SJCRH30 (cell line): ENCODE data around the gene GABBR2. TPM values are rescaled to one million over a fixed set of nuclear protein-coding genes. Genes with fewer than 3 reads are reported as not detected.
"Not testable (repeated sequence)": the region's sequence is repeated elsewhere in the genome, so short reads cannot be mapped to it uniquely, and the experiment has no call there.

ENCODE experiments used
- DNase-seq, 2 experiments: peaks; one replicate each; pipeline ENCODE4 v3.0.0-alpha.2; 2015 to 2020
- H3K27ac ChIP-seq: fragments of 250-450 bp; sonication (Bioruptor Pico); 2 replicates; pipeline ENCODE4 v1.5.1; 2020; ENCODE audit warnings: mild to moderate bottlenecking, moderate library complexity
- H3K27me3 ChIP-seq: fragments of 250-450 bp; sonication (Bioruptor Pico); 2 replicates; pipeline ENCODE4 v1.5.1; 2020; ENCODE audit warnings: mild to moderate bottlenecking, moderate library complexity
- H3K36me3 ChIP-seq: fragments of 250-450 bp; sonication (Bioruptor Pico); 2 replicates; pipeline ENCODE4 v1.5.1; 2020; ENCODE audit warnings: mild to moderate bottlenecking, moderate library complexity
- H3K4me1 ChIP-seq: fragments of 250-450 bp; sonication (Bioruptor Pico); 2 replicates; pipeline ENCODE4 v1.5.1; 2020; ENCODE audit warnings: mild to moderate bottlenecking, moderate library complexity
- H3K4me3 ChIP-seq: fragments of 250-450 bp; sonication (Bioruptor Pico); 2 replicates; pipeline ENCODE4 v1.5.1; 2020; ENCODE audit warnings: mild to moderate bottlenecking, moderate library complexity
- H3K9me3 ChIP-seq: fragments of 250-450 bp; sonication (Bioruptor Pico); replicated peaks from 2 replicates; pipeline ENCODE4 v1.5.1; 2020; ENCODE audit warnings: mild to moderate bottlenecking, moderate library complexity
- total RNA-seq: library from RNA; depleted of rRNA; stranded (reverse); fragments of >200 nt; shearing (Covaris generic); gene quantifications from 2 replicates; pipeline ENCODE4 v1.2.3, GENCODE V29; 2014

Gene GABBR2
- total RNA-seq, 1 experiment from 2014 or later = not detected

GRCh38 chr9:98477884-98478283, 230.9 kb downstream of the GABBR2 start:
- no peaks in the 10 kb centered on the region; the same call in 1 of the 2 replicates for H3K27me3 ChIP-seq
- H3K36me3 ChIP-seq = no peaks in the 10 kb centered on the region
- H3K4me1 ChIP-seq = no peaks in the 10 kb centered on the region
- no peaks in the 10 kb centered on the region for H3K9me3 ChIP-seq
- no peak overlapping the region for H3K4me3 ChIP-seq
- H3K27ac ChIP-seq = no peak overlapping the region
- no peak for DNase-seq

- Histone ChIP-seq H3K36me3 (no peaks in the 10 kb centered on the region), H3K9me3 (no peaks in the 10 kb centered on the region)
- no peak for DNase-seq
Observed at GRCh38 chr9:98472216-98472615, 236.5 kb downstream of the GABBR2 start.

GRCh38 chr9:98471185-98471584, 237.6 kb downstream of the GABBR2 start:
- H3K36me3 ChIP-seq = no peaks in the 10 kb centered on the region
- H3K27ac ChIP-seq = no peak overlapping the region
- no peak for DNase-seq
- no peaks in the 10 kb centered on the region; the same call in 1 of the 2 replicates for H3K27me3 ChIP-seq
- no peak overlapping the region for H3K4me3 ChIP-seq
- H3K4me1 ChIP-seq = no peaks in the 10 kb centered on the region
- H3K9me3 ChIP-seq = no peaks in the 10 kb centered on the region

More at GRCh38 chr9:98472216-98472615, 236.5 kb downstream of the GABBR2 start:
- Histone ChIP-seq H3K27me3 (no peaks in the 10 kb centered on the region; the same call in 1 of the 2 replicates), H3K27ac (no peak overlapping the region), H3K4me3 (no peak overlapping the region), H3K4me1 (no peaks in the 10 kb centered on the region)

- Histone ChIP-seq H3K36me3 (no peaks in the 10 kb centered on the region), H3K4me1 (no peaks in the 10 kb centered on the region)
- no peak for DNase-seq
Observed at GRCh38 chr9:98468567-98469239, 240.0 kb downstream of the GABBR2 start.

GRCh38 chr9:98465799-98466198, 242.9 kb downstream of the GABBR2 start:
- H3K27me3 ChIP-seq = no peaks in the 10 kb centered on the region
- no peak for DNase-seq
- no peaks in the 10 kb centered on the region; the same call in 1 of the 2 replicates for H3K9me3 ChIP-seq
- no peak overlapping the region for H3K27ac ChIP-seq
- no peaks in the 10 kb centered on the region for H3K36me3 ChIP-seq
- no peak overlapping the region for H3K4me3 ChIP-seq
- H3K4me1 ChIP-seq = no peaks in the 10 kb centered on the region

More at GRCh38 chr9:98468567-98469239, 240.0 kb downstream of the GABBR2 start:
- no peaks in the 10 kb centered on the region for H3K9me3 ChIP-seq
- no peaks in the 10 kb centered on the region; the same call in 1 of the 2 replicates for H3K27me3 ChIP-seq
- H3K4me3 ChIP-seq = no peak overlapping the region
- H3K27ac ChIP-seq = no peak overlapping the region

GRCh38 chr9:98464156-98464690, 244.5 kb downstream of the GABBR2 start:
- not testable (repeated sequence) for H3K4me1 ChIP-seq, H3K36me3 ChIP-seq, H3K9me3 ChIP-seq, H3K27me3 ChIP-seq, DNase-seq, H3K27ac ChIP-seq, H3K4me3 ChIP-seq

GRCh38 chr9:98462310-98462709, 246.4 kb downstream of the GABBR2 start:
- Histone ChIP-seq H3K36me3 (no peaks in the 10 kb centered on the region), H3K4me3 (no peak overlapping the region), H3K9me3 (peaks cover 5% of the 10 kb centered on the region), H3K27ac (no peak overlapping the region), H3K27me3 (peaks cover 1% of the 10 kb centered on the region; the same call in 1 of the 2 replicates), H3K4me1 (no peaks in the 10 kb centered on the region)
- DNase-seq = no peak

GRCh38 chr9:98460704-98461103, 248.0 kb downstream of the GABBR2 start:
- Histone ChIP-seq H3K27me3 (peaks cover 5% of the 10 kb centered on the region; the same call in 1 of the 2 replicates), H3K9me3 (peaks cover 5% of the 10 kb centered on the region), H3K4me3 (no peak overlapping the region), H3K4me1 (no peaks in the 10 kb centered on the region), H3K27ac (no peak overlapping the region), H3K36me3 (no peaks in the 10 kb centered on the region)
- no peak for DNase-seq

- Histone ChIP-seq H3K27ac (no peak overlapping the region), H3K36me3 (no peaks in the 10 kb centered on the region), H3K4me1 (no peaks in the 10 kb centered on the region), H3K4me3 (no peak overlapping the region), H3K27me3 (peaks cover 8% of the 10 kb centered on the region; the same call in 1 of the 2 replicates), H3K9me3 (peaks cover 5% of the 10 kb centered on the region)
- DNase-seq = no peak
Observed at GRCh38 chr9:98457726-98458370, 250.9 kb downstream of the GABBR2 start.

GRCh38 chr9:98456156-98456613, 252.6 kb downstream of the GABBR2 start:
- Histone ChIP-seq H3K4me3 (no peak overlapping the region), H3K27me3 (peaks cover 8% of the 10 kb centered on the region; the same call in 1 of the 2 replicates), H3K36me3 (no peaks in the 10 kb centered on the region), H3K27ac (no peak overlapping the region), H3K9me3 (peaks cover 5% of the 10 kb centered on the region), H3K4me1 (no peaks in the 10 kb centered on the region)
- no peak for DNase-seq

- H3K27ac ChIP-seq = no peak overlapping the region
- H3K4me1 ChIP-seq = no peaks in the 10 kb centered on the region
- H3K4me3 ChIP-seq = no peak overlapping the region
- H3K9me3 ChIP-seq = peaks cover 3% of the 10 kb centered on the region
- H3K27me3 ChIP-seq = peaks cover 8% of the 10 kb centered on the region; the same call in 1 of the 2 replicates
- no peak for DNase-seq
- no peaks in the 10 kb centered on the region for H3K36me3 ChIP-seq
Observed at GRCh38 chr9:98455256-98456155, 253.2 kb downstream of the GABBR2 start.

GRCh38 chr9:98453589-98454311, 255.0 kb downstream of the GABBR2 start:
- peaks cover 8% of the 10 kb centered on the region; the same call in 1 of the 2 replicates for H3K27me3 ChIP-seq
- H3K4me3 ChIP-seq = no peak overlapping the region
- DNase-seq = no peak
- no peaks in the 10 kb centered on the region; the same call in 1 of the 2 replicates for H3K9me3 ChIP-seq
- H3K27ac ChIP-seq = no peak overlapping the region
- H3K36me3 ChIP-seq = no peaks in the 10 kb centered on the region
- H3K4me1 ChIP-seq = no peaks in the 10 kb centered on the region

- Histone ChIP-seq H3K36me3 (no peaks in the 10 kb centered on the region), H3K9me3 (no peaks in the 10 kb centered on the region; the same call in 1 of the 2 replicates), H3K27ac (no peak overlapping the region), H3K4me1 (no peaks in the 10 kb centered on the region), H3K27me3 (peaks cover 3% of the 10 kb centered on the region; the same call in 1 of the 2 replicates), H3K4me3 (no peak overlapping the region)
- no peak for DNase-seq
Observed at GRCh38 chr9:98451576-98451975, 257.2 kb downstream of the GABBR2 start.

- H3K27ac ChIP-seq = no peak overlapping the region
- H3K36me3 ChIP-seq = no peaks in the 10 kb centered on the region
- H3K9me3 ChIP-seq = no peaks in the 10 kb centered on the region
- peaks cover 5% of the 10 kb centered on the region; the same call in 1 of the 2 replicates for H3K27me3 ChIP-seq
- H3K4me1 ChIP-seq = no peaks in the 10 kb centered on the region
- H3K4me3 ChIP-seq = no peak overlapping the region
- DNase-seq = no peak
Observed at GRCh38 chr9:98450496-98450895, 258.2 kb downstream of the GABBR2 start.
